ENCODE results near the gene AFMID. TPM values are rescaled to one million over a fixed set of nuclear protein-coding genes. Genes with fewer than 3 reads are reported as not detected.

AFMID gene
- total and polyA plus RNA-seq, 2 donors (not counting 1 experiment from before 2014, with no cell fraction given) = 18.2 to 24.8 TPM

DNA sequence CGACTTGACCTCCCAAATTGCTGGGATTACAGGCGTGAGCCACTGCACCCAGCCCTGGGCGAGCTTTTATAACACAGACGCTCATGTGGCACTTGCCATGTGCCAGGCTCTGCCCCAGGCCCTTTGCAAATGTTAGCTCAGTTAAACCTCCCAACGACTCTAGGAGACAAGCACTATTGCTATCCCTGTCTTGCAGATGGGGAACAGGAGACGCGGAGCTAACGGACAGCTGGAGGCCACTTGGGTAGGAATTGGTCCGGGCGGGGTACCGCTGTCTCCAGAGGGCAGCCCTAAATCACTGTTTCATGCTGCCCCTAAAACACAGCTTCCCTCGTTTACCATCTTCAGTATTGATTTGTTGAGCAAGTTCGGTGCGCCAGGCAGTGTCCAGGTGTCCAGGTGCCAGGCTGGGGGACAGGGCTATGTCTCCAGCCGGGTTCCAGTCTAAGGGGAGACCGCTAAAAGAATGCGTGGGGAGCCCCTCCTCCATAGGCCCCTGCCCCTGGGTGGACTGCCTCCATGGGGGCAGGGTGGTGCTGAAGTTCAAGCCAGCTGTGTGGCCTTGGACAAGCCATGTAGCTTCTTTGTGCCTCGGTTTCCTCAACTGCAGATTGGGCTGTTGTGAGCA is 68.0 kb downstream of the AFMID start:
- WGBS (ENCODE audit: insufficient coverage) = 96% methylated on average over 17 of the region's 18 CpGs
- no peaks in the 10 kb centered on the region for H3K36me3 ChIP-seq (replicated peaks in 1 of 2; ENCODE audit: control extremely low read depth in 1 of 2, control insufficient read depth in 1 of 2, extremely low read depth in 1 of 2, insufficient read depth in 2 of 2, low read length in 1 of 2)
- peaks cover 0 to 6% (median 0%) of the 10 kb centered on the region in 4 experiments for H3K27me3 ChIP-seq (replicated peaks in 1 of 4; ENCODE audit: control extremely low read depth in 1 of 4, control insufficient read depth in 3 of 4, insufficient read depth in 4 of 4, low read length in 3 of 4)
- H3K9me3 ChIP-seq (ENCODE audit: control extremely low read depth in 1 of 3, control insufficient read depth in 2 of 3, insufficient read depth in 1 of 3, low read length in 2 of 3) = no peaks in the 10 kb centered on the region
- intact Hi-C loops (cut with micrococcal nuclease) = no loop called here
- Mint-ChIP-seq H3K9me3 (ENCODE audit: insufficient read depth) (no peaks in the 10 kb centered on the region), H3K27me3 (peaks cover 4% of the 10 kb centered on the region), H3K4me1 (peaks cover 45% of the 10 kb centered on the region), H3K4me3 (peak overlapping the region; percentile 42), H3K27ac (no peak overlapping the region)
- DNase-seq = no peak
- no peaks in the 10 kb centered on the region for H3K79me2 ChIP-seq (ENCODE audit: control insufficient read depth, insufficient read depth, low read length)
- no peak overlapping the region for H3K27ac ChIP-seq (ENCODE audit: low read length in 2 of 2)
- H4K20me1 ChIP-seq (ENCODE audit: control insufficient read depth, insufficient read depth, low read length, poor library complexity, severe bottlenecking) = peaks cover 7% of the 10 kb centered on the region
- peaks cover 49 to 62% of the 10 kb centered on the region in 2 donors for H3K4me1 ChIP-seq (ENCODE audit: control insufficient read depth in 2 of 2, insufficient read depth in 2 of 2, low read length in 2 of 2)
- no peak overlapping the region for H3K4me2 ChIP-seq (replicated peaks; ENCODE audit: low read depth, low read length, poor library complexity, severe bottlenecking)
- ChIA-PET CTCF (interaction anchor here (0.8 to 1.5 kb wide), 5 partner anchors 21 to 167 kb away, joined by 3 to 6 read pairs (median 4); no protein-coding TSS in a partner anchor), POLR2A (interaction anchor here (0.6 to 1.6 kb wide), 4 partner anchors 20 to 167 kb away, joined by 3 to 9 read pairs (median 5); no protein-coding TSS in a partner anchor)
- no peak overlapping the region for H2AFZ ChIP-seq (ENCODE audit: insufficient read depth, low read depth, low read length, poor library complexity, severe bottlenecking)
- no peak for TF ChIP-seq EZH2 (IDR thresholded peaks at IDR 0.05; ENCODE audit: borderline replicate concordance, insufficient read depth, low read depth, low read length, poor library complexity, severe bottlenecking)
- TF ChIP-seq, protein P1, sequence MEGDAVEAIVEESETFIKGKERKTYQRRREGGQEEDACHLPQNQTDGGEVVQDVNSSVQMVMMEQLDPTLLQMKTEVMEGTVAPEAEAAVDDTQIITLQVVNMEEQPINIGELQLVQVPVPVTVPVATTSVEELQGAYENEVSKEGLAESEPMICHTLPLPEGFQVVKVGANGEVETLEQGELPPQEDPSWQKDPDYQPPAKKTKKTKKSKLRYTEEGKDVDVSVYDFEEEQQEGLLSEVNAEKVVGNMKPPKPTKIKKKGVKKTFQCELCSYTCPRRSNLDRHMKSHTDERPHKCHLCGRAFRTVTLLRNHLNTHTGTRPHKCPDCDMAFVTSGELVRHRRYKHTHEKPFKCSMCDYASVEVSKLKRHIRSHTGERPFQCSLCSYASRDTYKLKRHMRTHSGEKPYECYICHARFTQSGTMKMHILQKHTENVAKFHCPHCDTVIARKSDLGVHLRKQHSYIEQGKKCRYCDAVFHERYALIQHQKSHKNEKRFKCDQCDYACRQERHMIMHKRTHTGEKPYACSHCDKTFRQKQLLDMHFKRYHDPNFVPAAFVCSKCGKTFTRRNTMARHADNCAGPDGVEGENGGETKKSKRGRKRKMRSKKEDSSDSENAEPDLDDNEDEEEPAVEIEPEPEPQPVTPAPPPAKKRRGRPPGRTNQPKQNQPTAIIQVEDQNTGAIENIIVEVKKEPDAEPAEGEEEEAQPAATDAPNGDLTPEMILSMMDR (IDR thresholded peaks at IDR 0.05) = no peak
- H3K4me3 ChIP-seq (ENCODE audit: control extremely low read depth in 1 of 5, extremely low read depth in 1 of 5, insufficient read depth in 1 of 5, low read depth in 2 of 5, low read length in 4 of 5) = no peak overlapping the region
- H3K9ac ChIP-seq (ENCODE audit: low read length) = no peak overlapping the region
- ATAC-seq (ENCODE audit: low read depth) = no peak
